Measurements from ENCODE around the gene SEL1L3. TPM values are rescaled to one million over a fixed set of nuclear protein-coding genes. Genes with fewer than 3 reads are reported as not detected.
"Not testable (repeated sequence)": the region's sequence is repeated elsewhere in the genome, so short reads cannot be mapped to it uniquely, and the experiment has no call there.

SEL1L3 gene
- total RNA-seq, 1 donor from 2014 or later, result 13.3 TPM

GRCh38 chr4:25870081-25870480 is 7.3 kb upstream of the SEL1L3 start:
- H3K27me3 ChIP-seq, result no peaks in the 10 kb centered on the region
- intact Hi-C loops (cut with DNase I), result no loop called here
- no peak for TF ChIP-seq CTCF (IDR thresholded peaks at IDR 0.05)

GRCh38 chr4:25867781-25868294 is 5.0 kb upstream of the SEL1L3 start:
- intact Hi-C loops (cut with DNase I), result no loop called here
- Histone ChIP-seq H3K9me3 (no peaks in the 10 kb centered on the region), H3K36me3 (no peaks in the 10 kb centered on the region), H3K4me3 (no peak overlapping the region), H3K27ac (no peak overlapping the region), H3K4me1 (no peaks in the 10 kb centered on the region), H3K27me3 (no peaks in the 10 kb centered on the region)
- no peak for TF ChIP-seq CTCF (IDR thresholded peaks at IDR 0.05)
- no peak for DNase-seq (ENCODE audit: low spot score in 2 of 2)

More at GRCh38 chr4:25870081-25870480, 7.3 kb upstream of the SEL1L3 start:
- no peak for DNase-seq (ENCODE audit: low spot score in 2 of 2)
- H3K36me3 ChIP-seq, result no peaks in the 10 kb centered on the region
- no peaks in the 10 kb centered on the region for H3K4me1 ChIP-seq
- no peak overlapping the region for H3K4me3 ChIP-seq
- H3K27ac ChIP-seq, result no peak overlapping the region
- no peaks in the 10 kb centered on the region for H3K9me3 ChIP-seq

GRCh38 chr4:25866401-25866800 is 3.6 kb upstream of the SEL1L3 start:
- DNase-seq (ENCODE audit: low spot score in 2 of 2); H3K9me3 ChIP-seq; H3K27ac ChIP-seq; intact Hi-C loops (cut with DNase I); H3K4me1 ChIP-seq; H3K27me3 ChIP-seq; H3K36me3 ChIP-seq; H3K4me3 ChIP-seq: not testable (repeated sequence)

GRCh38 chr4:25865586-25865985 is 2.8 kb upstream of the SEL1L3 start:
- intact Hi-C loops (cut with DNase I), result no loop called here
- Histone ChIP-seq H3K27ac (no peak overlapping the region), H3K27me3 (no peaks in the 10 kb centered on the region), H3K4me3 (no peak overlapping the region), H3K4me1 (peaks cover 0 to 6% of the 10 kb centered on the region in 2 donors), H3K9me3 (no peaks in the 10 kb centered on the region), H3K36me3 (no peaks in the 10 kb centered on the region)
- DNase-seq (ENCODE audit: low spot score in 2 of 2), result no peak
- TF ChIP-seq CTCF (IDR thresholded peaks at IDR 0.05), result no peak

- Histone ChIP-seq H3K27me3 (no peaks in the 10 kb centered on the region), H3K27ac (no peak overlapping the region), H3K36me3 (no peaks in the 10 kb centered on the region), H3K9me3 (no peaks in the 10 kb centered on the region), H3K4me3 (no peak overlapping the region), H3K4me1 (peaks cover 0 to 6% of the 10 kb centered on the region in 2 donors)
- TF ChIP-seq CTCF (IDR thresholded peaks at IDR 0.05), result no peak
- intact Hi-C loops (cut with DNase I), result no loop called here
- DNase-seq (ENCODE audit: low spot score in 2 of 2), result no peak
Observed at GRCh38 chr4:25863831-25864418, 1.1 kb upstream of the SEL1L3 start.

- Histone ChIP-seq H3K27ac (no peak overlapping the region), H3K4me3 (peak overlapping the region; percentile 78 to 80), H3K9me3 (no peaks in the 10 kb centered on the region), H3K27me3 (no peaks in the 10 kb centered on the region), H3K4me1 (peaks cover 0 to 6% of the 10 kb centered on the region in 2 donors), H3K36me3 (no peaks in the 10 kb centered on the region)
- no peak for DNase-seq (ENCODE audit: low spot score in 2 of 2)
- TF ChIP-seq CTCF (IDR thresholded peaks at IDR 0.05), result no peak
- intact Hi-C loops (cut with DNase I), result no loop called here
Observed at GRCh38 chr4:25863347-25863784, 578 bp upstream of the SEL1L3 start.

Measured in ascending aorta (tissue), 2 donors.